HTERT RPE-1 (cell line): ENCODE measurements around the gene GLYR1.

Experiments
- in situ Hi-C: fragments of 300-500 bp; cut with MboI; formaldehyde crosslinking; loops from 4 replicates; pipeline ENCODE4 v1.14.3; 2020; ENCODE audit warnings: low sequenced_read_pairs

Gene GLYR1

DNA sequence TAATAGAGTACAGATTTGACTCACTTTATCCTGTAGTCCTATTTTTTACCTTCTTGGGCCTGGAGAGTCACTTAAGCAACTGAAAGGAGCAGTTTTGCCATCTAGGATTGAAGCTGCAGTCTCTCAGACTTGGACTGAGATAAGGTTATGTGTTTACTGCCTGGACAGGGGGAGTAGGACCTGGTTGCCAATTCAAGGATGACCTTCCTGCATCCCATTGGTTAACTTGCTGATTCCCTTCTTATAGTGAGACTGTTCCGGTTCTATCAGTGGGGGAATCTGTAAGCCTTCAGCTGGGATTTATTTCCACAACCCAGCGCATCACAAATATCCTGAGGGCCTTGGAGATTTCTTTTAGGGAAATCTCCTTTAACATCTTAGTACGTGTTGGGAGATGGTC is 3.1 kb upstream of the GLYR1 start:
- in situ Hi-C loops: no loop called here

GRCh38 chr16:4847774-4848587 is 893 bp upstream of the GLYR1 start:
- in situ Hi-C loops: no loop called here

GRCh38 chr16:4846503-4846900 is 586 bp downstream of the GLYR1 start:
- in situ Hi-C loops: no loop called here

DNA sequence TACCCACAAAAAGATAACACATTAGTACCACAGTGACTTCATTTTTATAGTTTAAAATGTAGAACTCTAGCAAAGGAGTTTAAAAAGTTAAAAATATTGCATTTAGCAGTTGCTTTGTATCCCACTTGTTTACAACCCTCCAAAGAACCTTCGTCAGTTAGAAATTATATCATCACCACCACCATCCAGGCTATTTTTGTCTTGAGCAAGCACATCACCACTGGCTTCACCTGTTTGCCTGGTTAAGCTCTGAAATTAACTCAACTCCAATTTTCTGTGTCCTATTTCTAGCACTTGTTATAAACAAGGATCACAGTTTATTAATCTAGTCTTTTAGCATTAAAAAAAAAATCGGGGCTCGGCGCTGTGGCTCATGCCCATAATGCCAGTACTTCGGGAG is 6.1 kb downstream of the GLYR1 start:
- in situ Hi-C loops: no loop called here

- in situ Hi-C loops: no loop called here
These were observed 7.1 kb downstream of the GLYR1 start for GRCh38 chr16:4839942-4840341.

DNA sequence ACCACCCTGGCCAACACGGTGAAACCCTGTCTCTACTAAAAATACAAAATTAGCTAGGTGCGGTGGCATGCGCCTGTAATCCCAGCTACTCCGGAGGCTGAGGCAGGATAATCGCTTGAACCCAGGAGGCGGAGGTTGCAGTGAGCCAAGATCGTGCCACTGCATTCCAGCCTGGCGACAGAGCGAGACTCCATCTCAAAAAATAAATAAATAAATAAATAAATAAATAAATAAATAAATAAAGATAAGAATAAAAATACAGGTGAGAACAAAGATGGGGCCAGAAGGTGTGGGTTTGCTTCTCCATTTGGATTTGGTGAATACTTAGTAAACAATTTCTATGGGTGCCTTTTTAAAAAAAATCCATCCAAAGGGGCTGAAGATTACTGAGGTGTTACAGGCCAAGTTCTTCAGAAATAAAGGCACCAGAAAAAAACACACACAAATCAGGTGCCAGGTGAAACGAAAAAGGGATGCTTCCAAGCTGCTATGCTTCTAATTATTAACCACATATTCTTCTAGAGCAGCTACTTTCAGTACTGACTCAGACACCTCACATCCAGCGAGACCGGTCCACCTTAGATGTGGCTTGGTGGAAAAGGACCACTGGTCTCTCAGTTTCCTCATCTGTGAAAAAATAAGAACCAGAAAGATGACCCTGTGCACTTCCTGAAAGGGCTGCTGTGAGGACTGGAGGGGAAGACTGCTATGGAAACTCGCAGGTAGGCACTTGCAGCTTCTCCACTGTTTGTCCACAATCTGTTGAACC is 9.2 kb downstream of the GLYR1 start:
- in situ Hi-C loops: no loop called here

DNA sequence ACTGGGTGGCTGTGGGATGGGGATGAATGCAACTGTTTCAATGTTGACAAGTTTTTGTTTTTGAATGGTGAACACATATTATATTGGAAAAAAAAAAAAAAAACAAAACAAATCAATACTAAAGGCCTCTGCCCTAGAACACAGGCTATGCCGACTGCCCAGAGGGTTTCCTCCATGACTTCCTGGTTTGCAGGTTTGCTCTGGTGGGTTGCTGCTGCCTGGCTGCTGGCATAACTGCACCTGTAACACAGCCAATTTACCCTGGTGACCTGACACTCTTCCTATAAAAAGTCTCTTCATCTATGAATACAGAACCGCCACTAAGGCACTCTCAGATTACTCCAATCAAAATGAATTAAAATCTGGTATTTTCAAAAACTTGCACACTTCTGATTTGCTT is 10.4 kb downstream of the GLYR1 start:
- in situ Hi-C loops: no loop called here

- in situ Hi-C loops: no loop called here
These were observed 13.5 kb downstream of the GLYR1 start for GRCh38 chr16:4833584-4833983.

GRCh38 chr16:4832698-4833343 is 14.3 kb downstream of the GLYR1 start:
- in situ Hi-C loops: no loop called here

- in situ Hi-C loops: no loop called here
These were observed 15.5 kb downstream of the GLYR1 start for GRCh38 chr16:4831616-4832015.

DNA sequence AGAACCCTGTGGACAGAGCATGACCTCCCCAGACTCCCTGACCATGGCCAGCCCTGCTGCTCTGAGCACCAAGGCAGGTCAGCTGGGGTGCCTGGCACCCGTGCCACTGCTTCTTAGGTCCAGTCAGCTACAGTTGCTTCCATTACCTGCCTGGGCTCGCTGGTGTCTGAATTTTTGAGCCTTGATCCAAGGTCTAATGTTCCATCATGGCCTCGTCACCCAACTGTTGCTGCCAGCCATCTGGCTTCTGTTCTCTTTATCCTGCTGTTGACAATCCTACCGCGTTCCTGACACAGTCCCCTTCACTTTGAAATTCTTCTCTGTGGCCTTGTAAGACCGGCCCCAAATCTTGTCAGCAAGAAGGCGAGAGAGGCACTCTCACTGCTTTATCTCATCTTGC is 16.7 kb downstream of the GLYR1 start:
- in situ Hi-C loops: no loop called here

- in situ Hi-C loops: no loop called here
These were observed 18.3 kb downstream of the GLYR1 start for GRCh38 chr16:4828567-4829321.

GRCh38 chr16:4826980-4827379 is 20.1 kb downstream of the GLYR1 start:
- in situ Hi-C loops: no loop called here

- in situ Hi-C loops: no loop called here
These were observed 20.6 kb downstream of the GLYR1 start for GRCh38 chr16:4826526-4826925.

DNA sequence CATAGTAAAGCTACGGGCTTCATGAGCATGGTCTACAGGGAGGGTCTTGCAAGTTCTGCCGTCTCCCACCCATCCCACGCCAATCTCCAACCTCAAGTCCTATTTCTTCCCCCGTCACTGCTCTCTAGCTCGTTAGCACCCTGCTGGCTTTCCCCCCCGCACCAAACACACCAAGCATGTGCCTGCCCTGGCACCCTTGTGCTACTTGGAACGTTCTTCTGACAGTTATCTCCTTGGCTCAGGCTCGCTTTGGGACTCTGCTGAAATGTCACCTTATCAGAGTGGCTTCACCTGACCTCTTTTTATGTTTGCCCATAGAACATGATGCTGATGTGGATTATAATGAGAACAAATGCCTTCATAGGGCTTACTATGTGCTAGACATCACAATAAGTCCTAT is 21.9 kb downstream of the GLYR1 start:
- in situ Hi-C loops: no loop called here

DNA sequence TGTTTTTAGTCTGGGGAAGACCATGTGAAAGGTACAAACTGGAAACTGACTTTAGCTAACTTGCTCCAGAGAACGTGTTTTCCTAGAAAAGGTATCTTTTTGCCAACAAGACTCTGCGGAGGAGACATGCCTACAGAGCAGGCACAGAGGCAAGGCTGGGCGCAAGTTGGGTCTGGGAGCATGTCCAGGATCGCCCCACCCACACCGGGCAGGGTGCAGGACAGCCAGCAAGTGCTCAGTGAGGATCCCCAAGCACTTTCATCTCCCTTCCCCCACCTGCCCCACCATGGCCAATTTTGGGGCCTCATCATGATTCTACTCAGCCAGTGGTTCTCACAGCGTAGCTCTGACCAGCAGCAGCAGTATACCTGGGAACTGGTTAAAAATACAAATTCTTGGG is 26.4 kb downstream of the GLYR1 start:
- in situ Hi-C loops: no loop called here

DNA sequence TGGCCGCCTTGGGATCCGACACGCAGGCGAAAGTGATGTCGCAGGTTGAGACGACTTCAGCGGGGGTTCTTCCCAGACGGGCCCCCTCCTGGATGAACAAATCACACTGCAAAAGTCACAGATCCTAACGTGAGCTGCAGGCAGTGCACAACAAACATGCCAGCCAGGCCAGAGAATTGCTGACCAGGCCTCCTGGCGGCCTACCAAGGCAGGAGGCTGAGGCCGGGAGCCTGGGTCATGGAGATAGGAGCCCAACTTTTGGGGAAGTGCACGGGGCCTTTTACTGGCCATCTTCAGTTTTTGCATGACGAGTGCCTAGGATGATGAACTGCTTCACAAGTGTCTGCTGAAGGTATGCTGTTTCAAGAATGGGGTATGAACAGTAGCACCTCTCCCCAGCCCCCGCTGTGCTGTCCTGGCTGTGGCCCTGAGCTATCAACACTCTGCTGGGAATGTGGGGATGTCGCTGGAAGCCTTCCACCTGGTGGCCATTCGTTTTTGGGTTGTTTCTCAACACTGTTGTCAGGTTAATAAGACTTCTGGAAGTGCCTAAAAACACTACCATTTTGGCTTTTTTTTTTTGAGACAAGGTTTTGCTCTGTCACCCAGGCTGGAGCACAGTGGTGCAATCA is 32.4 kb downstream of the GLYR1 start:
- in situ Hi-C loops: no loop called here

DNA sequence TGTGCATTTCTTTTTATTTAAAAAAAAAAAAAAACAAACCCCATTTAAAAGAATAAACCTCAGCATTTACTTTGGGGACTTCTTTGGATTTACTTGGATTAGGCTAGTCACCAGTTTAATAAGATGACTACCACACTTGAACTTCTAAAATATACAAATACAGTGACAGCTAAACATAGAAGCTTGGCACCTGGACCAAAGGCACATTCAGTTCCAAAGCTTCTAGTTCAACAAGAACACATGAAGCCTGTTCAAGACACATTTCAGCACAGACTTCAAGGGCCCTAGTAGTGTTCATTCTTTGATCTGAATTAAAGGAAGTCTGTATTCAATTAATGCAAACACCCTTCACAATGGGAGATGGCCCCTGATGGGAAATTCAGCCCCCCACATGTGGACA is 33.0 kb downstream of the GLYR1 start:
- in situ Hi-C loops: no loop called here

GRCh38 chr16:4813251-4814003 is 33.7 kb downstream of the GLYR1 start:
- in situ Hi-C loops: no loop called here

DNA sequence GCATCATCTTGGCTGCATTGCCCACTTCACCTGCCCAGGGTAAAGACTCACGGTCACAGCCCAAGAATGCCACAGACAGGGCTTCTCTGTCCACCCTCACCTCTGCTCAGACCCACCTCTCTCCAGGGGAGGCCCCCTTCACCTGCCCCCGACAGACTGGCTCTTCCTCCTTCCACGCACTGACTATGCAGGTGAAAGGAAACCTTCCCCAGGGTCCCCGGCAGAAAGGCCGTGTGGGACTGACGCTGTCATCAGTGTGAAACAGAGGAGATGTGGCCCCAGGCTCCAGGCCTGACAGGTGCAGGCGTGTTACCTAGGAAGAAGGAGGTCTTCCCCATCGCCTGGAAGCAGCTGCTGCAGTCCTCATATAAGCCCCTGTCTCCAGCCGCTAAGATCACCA is 35.3 kb downstream of the GLYR1 start:
- in situ Hi-C loops: no loop called here
